ENCODE data around the gene SERGEF.
"Not testable (repeated sequence)": the region's sequence is repeated elsewhere in the genome, so short reads cannot be mapped to it uniquely, and the experiment has no call there.

Gene SERGEF

DNA sequence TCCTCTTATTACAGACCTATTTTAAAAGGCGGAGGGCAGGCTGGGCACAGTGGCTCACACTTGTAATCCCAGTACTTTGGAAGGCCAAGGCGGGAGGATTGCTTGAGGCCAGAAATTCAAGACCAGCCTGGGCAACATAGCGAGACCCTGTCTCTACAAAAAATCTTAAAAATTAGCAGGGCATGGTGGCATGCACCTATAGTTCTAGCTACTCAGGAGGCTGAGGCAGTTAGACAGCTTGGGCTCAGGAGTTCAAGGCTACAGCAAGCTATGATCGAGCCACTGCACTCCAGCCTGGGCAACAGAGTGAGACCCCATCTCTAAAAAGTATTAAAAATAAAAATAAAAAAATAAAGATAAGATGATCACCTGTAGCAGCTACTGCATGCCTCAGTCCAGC lies 12.7 kb downstream of the SERGEF start:
- not testable (repeated sequence) for DNase-seq (ENCODE audit: low spot score)

GRCh38 chr11:17992916-17993315 lies 19.9 kb downstream of the SERGEF start:
- DNase-seq (ENCODE audit: low spot score), result no peak

- peak; percentile 52 for DNase-seq (ENCODE audit: low spot score)
Observed at GRCh38 chr11:17991783-17992433, 20.9 kb downstream of the SERGEF start.

DNA sequence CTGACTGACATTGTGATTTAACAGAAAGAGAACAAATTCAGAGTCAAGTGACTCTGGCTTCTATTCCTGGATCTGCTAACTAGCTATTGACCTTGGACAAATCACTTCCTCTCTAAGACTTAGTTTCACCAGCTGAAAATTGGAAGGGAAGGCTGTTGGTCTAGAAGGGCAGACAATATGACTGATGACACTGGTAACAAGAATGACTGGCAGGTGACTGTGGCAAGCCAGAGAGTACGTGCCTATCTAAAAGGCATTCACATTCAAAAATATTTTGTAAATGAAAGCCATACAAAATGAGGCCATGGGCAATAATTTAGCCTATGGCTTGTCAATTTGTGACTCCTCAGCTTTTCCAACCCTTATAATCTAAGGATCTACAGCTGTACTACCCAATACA lies 23.5 kb downstream of the SERGEF start:
- DNase-seq (ENCODE audit: low spot score), result peak; percentile 61

DNA sequence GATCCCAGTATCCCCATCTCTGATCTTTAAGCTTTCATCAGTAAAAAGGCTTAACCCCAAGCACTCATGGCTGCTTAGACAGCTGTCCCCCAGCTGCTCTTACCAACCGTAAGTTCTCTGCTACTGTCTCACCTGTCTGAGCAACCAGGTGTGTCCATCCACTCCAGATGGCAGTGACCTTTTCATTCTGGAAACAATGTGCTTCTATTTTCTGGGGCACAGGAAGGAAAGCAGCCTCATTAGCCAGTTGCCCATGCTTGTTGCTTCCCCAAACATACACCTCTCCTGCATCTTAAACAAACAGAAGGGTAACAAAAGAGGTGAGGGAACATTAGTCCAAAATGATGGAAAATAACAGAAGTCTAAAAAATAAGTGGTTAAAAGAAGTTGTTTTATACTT lies 24.4 kb downstream of the SERGEF start:
- no peak for DNase-seq (ENCODE audit: low spot score)

DNA sequence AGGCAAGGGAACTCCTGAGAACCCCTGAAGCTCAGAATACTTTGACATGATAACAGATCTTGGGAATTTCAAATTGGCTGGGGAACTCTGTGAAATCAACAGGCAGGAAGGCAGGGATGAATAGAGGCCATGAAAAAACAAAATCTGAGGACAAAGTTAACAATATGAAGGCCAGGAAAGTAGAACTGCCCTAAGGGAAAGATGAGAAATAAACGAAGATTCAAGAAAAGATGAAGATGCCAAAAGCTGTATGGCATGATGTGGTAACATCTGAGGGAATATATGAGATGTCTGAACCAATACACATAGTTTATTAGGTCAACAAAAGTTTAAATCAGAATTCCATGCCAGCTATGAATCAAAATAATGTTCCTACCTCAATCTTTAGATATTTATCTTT lies 25.0 kb downstream of the SERGEF start:
- no peak for DNase-seq (ENCODE audit: low spot score)

DNA sequence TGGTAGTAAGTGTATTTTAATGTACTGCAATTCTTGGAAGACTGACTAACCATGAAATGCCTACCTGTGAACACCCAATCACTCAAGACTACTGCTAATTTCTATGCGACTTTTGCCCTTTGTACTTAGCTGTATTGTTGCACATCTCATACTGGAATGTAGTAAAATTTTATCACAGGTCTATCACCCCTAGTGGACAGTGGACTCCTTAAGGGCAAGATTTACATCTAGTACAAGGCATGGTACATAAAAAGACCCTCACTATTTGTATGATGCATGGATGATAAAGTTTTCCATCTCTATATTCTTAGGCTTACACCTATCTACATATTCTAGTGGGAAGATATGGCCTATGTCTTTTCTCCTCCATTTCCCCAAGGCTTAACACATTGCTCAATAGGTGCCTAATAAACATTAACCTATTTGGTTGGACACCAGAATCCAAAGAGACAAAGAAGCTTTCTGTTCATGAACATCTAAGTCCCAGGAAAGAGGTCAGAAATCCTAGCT lies 26.1 kb downstream of the SERGEF start:
- no peak for DNase-seq (ENCODE audit: low spot score)

- peak; percentile 60 for DNase-seq (ENCODE audit: low spot score)
Observed at GRCh38 chr11:17986007-17986710, 26.7 kb downstream of the SERGEF start.

GRCh38 chr11:17985517-17985916 lies 27.3 kb downstream of the SERGEF start:
- peak; percentile 88 for DNase-seq (ENCODE audit: low spot score)

GRCh38 chr11:17983569-17983968 lies 29.3 kb downstream of the SERGEF start:
- DNase-seq (ENCODE audit: low spot score), result no peak

DNA sequence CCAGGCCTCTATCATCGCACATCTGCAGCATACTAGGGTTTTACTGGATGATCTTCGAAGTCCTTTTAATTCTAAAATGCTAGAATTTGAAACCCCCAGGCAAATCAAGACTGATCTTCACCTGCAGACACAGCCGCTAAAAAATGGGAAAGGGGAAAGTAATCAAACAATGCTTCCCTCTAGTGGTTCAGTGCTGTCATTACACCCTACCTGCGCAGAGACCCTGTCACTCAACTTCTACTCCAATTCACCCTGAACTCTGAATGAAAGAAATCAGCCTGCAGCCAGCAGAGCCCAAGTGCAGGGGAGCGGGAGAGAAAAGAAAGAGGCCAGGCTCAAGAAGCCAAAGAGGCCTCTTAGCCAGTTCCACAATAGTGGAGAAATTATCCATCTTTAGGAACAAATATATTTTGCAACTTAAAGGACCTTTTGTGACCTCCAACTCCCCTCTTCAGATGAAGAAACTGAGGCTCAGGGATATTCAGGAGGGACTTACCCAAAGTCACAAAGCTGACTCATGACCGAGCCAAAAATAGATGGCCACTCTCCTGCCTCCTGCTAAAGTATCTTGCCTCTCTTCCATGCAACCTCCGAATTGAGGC lies 33.0 kb downstream of the SERGEF start:
- DNase-seq (ENCODE audit: low spot score), result peak; percentile 38

GRCh38 chr11:17978553-17979287 lies 34.1 kb downstream of the SERGEF start:
- DNase-seq (ENCODE audit: low spot score), result peak; percentile 66

DNA sequence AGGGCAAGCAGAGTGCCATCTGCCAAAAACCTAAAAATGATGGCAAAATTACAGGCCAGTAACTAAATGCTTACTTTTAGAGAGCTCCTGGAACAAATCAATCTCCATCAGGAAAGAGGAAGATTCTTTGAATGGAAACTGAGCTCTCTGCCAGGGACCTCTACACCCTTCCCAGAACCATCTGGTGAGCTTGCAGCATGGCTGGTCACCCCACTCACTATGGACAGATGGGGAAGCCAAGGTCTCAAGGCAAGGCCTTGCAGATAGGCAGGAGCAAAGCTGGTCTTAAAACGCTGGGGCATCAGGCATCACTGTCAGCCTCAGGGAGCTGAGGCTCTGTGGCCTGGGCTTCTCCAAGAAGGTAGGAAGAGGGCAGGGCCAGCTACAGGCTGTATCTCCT lies 36.2 kb downstream of the SERGEF start:
- no peak for DNase-seq (ENCODE audit: low spot score)

- DNase-seq (ENCODE audit: low spot score), result no peak
Observed at GRCh38 chr11:17974246-17974645, 38.6 kb downstream of the SERGEF start.

GRCh38 chr11:17972987-17973386 lies 39.9 kb downstream of the SERGEF start:
- peak; percentile 54 for DNase-seq (ENCODE audit: low spot score)

DNA sequence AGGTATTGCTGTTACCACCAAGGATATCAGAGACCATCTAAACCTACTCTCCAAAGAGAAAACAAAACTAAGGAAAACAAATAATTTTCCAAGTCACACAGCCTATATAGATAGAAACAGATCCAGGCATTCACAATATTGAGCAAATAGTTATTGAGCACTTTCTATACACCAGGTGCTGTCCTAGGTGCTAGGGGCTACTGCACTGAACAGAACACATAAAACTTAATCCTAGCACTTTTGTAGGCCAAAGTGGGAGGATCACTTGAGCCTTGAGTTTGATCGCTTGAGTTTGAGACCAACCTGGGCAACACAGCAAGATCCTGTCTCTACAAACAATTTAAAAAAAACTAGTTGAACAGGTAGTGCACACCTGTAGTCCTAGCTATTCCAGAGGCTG lies 44.6 kb downstream of the SERGEF start:
- no peak for DNase-seq (ENCODE audit: low spot score)

- no peak for DNase-seq (ENCODE audit: low spot score)
Observed at GRCh38 chr11:17967661-17968060, 45.2 kb downstream of the SERGEF start.

- DNase-seq (ENCODE audit: low spot score), result no peak
Observed at GRCh38 chr11:17960091-17960490, 52.8 kb downstream of the SERGEF start.

- no peak for DNase-seq (ENCODE audit: low spot score)
Observed at GRCh38 chr11:17958446-17958845, 54.4 kb downstream of the SERGEF start.

DNA sequence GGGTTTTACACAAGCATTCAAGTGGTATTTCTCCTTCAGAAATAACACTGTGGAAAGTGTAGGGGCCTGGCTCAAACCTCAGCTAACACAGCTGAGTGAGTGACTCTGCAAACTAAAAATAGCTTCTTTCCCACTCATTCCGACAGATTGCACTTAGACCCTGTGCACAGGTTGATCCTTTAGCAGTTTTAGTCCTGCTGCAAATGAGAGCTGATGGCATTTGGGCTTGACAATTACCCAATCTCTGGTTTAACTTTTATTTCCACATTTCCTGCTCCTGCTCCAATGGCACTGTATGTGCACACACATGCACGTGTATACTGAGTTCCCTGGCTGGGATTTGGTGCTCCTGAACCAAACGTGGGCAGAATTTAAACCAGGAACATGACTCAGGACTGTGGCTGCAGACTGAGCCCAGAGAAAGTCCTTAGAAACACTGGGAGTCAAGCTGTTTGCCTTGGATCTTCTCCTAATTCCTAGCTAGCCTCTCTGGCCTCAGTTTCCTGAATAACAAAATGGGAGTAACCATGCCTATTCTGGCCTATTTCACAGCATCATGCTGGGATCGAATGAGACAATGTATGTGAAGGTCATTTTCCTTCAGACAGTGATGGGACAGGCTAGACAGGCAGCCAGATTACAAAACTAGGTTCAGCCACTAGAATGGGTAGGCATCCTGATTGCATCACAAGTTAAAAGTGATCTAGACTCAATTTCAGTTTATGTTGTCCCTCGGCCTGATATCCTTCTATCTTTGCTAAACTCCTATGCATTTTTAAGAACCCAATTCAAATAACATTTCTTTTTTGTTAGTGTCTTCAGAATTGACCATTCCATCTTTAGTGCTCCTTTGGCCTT lies 58.2 kb downstream of the SERGEF start:
- no peak for DNase-seq (ENCODE audit: low spot score)

- DNase-seq (ENCODE audit: low spot score), result peak; percentile 5
Observed at GRCh38 chr11:17952487-17952886, 60.4 kb downstream of the SERGEF start.

All from kidney tubule cell (primary cell).